GM21576 (cell line): ENCODE results near the gene MCL1.
"Not testable (repeated sequence)": the region's sequence is repeated elsewhere in the genome, so short reads cannot be mapped to it uniquely, and the experiment has no call there.

Experiments
- ATAC-seq: cut with Tn5 transposase; IDR thresholded peaks from one replicate; pipeline ENCODE4 v1.9.1; 2021; ENCODE audit warnings: mild to moderate bottlenecking, moderate library complexity; ENCODE audit not compliant: unreplicated experiment

Gene MCL1

GRCh38 chr1:150579110-150579944, at the start of gene MCL1:
MCL1 (minus strand) TSS chr1:150579610; CDS start chr1:150579530, 80 bp downstream.
- ATAC-seq = peak; percentile 81

GRCh38 chr1:150628766-150629114, 49.3 kb upstream of the MCL1 start:
- no peak for ATAC-seq

- no peak for ATAC-seq
Observed at GRCh38 chr1:150627826-150628410, 48.5 kb upstream of the MCL1 start.

- no peak for ATAC-seq
Observed at GRCh38 chr1:150626150-150626549, 46.7 kb upstream of the MCL1 start.

GRCh38 chr1:150624546-150624945, 45.1 kb upstream of the MCL1 start:
- ATAC-seq = not testable (repeated sequence)

- ATAC-seq = not testable (repeated sequence)
Observed at GRCh38 chr1:150624134-150624533, 44.7 kb upstream of the MCL1 start.

- no peak for ATAC-seq
Observed at GRCh38 chr1:150622303-150622975, 43.0 kb upstream of the MCL1 start.

- no peak for ATAC-seq
Observed at GRCh38 chr1:150621497-150622302, 42.3 kb upstream of the MCL1 start.

- ATAC-seq = no peak
Observed at GRCh38 chr1:150620919-150621318, 41.5 kb upstream of the MCL1 start.

GRCh38 chr1:150619576-150620509, 40.4 kb upstream of the MCL1 start:
- no peak for ATAC-seq

- no peak for ATAC-seq
Observed at GRCh38 chr1:150615346-150616201, 36.2 kb upstream of the MCL1 start.

GRCh38 chr1:150613061-150613920, 33.9 kb upstream of the MCL1 start:
- ATAC-seq = peak; percentile 48

- ATAC-seq = no peak
Observed at GRCh38 chr1:150612014-150612345, 32.6 kb upstream of the MCL1 start.

- ATAC-seq = no peak
Observed at GRCh38 chr1:150610576-150610975, 31.2 kb upstream of the MCL1 start.

GRCh38 chr1:150609732-150610131, 30.3 kb upstream of the MCL1 start:
- no peak for ATAC-seq

- no peak for ATAC-seq
Observed at GRCh38 chr1:150606463-150607142, 27.2 kb upstream of the MCL1 start.

- not testable (repeated sequence) for ATAC-seq
Observed at GRCh38 chr1:150605451-150605731, 26.0 kb upstream of the MCL1 start.

GRCh38 chr1:150604226-150604588, 24.8 kb upstream of the MCL1 start:
- no peak for ATAC-seq
